ENCODE data around the gene PTK7.

PTK7 gene

DNA sequence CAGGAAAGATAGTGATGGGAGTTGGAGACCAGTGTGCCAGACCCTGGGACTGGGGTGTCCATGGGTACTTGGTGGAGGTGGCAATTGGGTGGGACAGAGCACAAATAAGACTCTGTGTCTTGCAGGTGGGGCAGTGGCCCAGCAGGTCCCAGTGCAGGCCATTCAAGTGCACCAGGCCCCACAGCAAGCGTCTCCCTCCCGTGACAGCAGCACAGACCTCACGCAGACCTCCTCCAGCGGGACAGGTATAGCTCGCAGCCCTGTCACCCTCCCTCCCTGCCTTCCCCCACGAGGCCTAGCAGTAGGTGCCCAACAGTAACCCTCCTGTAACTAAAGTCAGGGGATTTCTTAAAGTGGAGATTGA lies 100.3 kb downstream of the PTK7 start:
- peaks cover 51% of the 10 kb centered on the region for H3K36me3 ChIP-seq (ENCODE audit: low read depth)
- no peak for ATAC-seq (ENCODE audit: low read depth)
- no peak for DNase-seq (ENCODE audit: low spot score)
- H3K4me3 ChIP-seq (ENCODE audit: severe bottlenecking), result no peak overlapping the region
- TF ChIP-seq, protein P1, sequence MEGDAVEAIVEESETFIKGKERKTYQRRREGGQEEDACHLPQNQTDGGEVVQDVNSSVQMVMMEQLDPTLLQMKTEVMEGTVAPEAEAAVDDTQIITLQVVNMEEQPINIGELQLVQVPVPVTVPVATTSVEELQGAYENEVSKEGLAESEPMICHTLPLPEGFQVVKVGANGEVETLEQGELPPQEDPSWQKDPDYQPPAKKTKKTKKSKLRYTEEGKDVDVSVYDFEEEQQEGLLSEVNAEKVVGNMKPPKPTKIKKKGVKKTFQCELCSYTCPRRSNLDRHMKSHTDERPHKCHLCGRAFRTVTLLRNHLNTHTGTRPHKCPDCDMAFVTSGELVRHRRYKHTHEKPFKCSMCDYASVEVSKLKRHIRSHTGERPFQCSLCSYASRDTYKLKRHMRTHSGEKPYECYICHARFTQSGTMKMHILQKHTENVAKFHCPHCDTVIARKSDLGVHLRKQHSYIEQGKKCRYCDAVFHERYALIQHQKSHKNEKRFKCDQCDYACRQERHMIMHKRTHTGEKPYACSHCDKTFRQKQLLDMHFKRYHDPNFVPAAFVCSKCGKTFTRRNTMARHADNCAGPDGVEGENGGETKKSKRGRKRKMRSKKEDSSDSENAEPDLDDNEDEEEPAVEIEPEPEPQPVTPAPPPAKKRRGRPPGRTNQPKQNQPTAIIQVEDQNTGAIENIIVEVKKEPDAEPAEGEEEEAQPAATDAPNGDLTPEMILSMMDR (IDR thresholded peaks at IDR 0.05; ENCODE audit: poor library complexity, severe bottlenecking), result no peak
- H3K4me1 ChIP-seq (ENCODE audit: insufficient read depth, poor library complexity, severe bottlenecking), result peaks cover 16% of the 10 kb centered on the region
- no peaks in the 10 kb centered on the region for H3K9me3 ChIP-seq (ENCODE audit: severe bottlenecking)
- H3K27ac ChIP-seq (ENCODE audit: poor library complexity, severe bottlenecking), result no peak overlapping the region
- H3K27me3 ChIP-seq (ENCODE audit: insufficient read depth, poor library complexity, severe bottlenecking), result no peaks in the 10 kb centered on the region

DNA sequence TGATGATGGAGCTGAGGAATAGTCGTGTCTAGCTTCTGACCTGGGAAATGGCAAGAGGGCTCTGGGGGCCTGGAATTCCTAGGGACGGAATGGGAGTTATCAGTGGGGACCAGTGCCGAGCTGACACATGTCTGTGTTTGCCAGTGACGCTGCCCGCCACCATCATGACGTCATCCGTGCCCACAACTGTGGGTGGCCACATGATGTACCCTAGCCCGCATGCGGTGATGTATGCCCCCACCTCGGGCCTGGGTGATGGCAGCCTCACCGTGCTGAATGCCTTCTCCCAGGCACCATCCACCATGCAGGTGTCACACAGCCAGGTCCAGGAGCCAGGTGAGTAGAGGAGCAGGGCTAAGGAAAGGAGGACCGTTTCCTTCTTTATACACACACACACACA lies 102.0 kb downstream of the PTK7 start:
- Histone ChIP-seq H3K4me3 (ENCODE audit: severe bottlenecking) (no peak overlapping the region), H3K4me1 (ENCODE audit: insufficient read depth, poor library complexity, severe bottlenecking) (peaks cover 20% of the 10 kb centered on the region), H3K36me3 (ENCODE audit: low read depth) (peaks cover 51% of the 10 kb centered on the region), H3K27me3 (ENCODE audit: insufficient read depth, poor library complexity, severe bottlenecking) (no peaks in the 10 kb centered on the region), H3K9me3 (ENCODE audit: severe bottlenecking) (no peaks in the 10 kb centered on the region), H3K27ac (ENCODE audit: poor library complexity, severe bottlenecking) (no peak overlapping the region)
- no peak for ATAC-seq (ENCODE audit: low read depth)
- DNase-seq (ENCODE audit: low spot score), result no peak
- TF ChIP-seq, protein P1 (IDR thresholded peaks at IDR 0.05; ENCODE audit: poor library complexity, severe bottlenecking), result no peak

DNA sequence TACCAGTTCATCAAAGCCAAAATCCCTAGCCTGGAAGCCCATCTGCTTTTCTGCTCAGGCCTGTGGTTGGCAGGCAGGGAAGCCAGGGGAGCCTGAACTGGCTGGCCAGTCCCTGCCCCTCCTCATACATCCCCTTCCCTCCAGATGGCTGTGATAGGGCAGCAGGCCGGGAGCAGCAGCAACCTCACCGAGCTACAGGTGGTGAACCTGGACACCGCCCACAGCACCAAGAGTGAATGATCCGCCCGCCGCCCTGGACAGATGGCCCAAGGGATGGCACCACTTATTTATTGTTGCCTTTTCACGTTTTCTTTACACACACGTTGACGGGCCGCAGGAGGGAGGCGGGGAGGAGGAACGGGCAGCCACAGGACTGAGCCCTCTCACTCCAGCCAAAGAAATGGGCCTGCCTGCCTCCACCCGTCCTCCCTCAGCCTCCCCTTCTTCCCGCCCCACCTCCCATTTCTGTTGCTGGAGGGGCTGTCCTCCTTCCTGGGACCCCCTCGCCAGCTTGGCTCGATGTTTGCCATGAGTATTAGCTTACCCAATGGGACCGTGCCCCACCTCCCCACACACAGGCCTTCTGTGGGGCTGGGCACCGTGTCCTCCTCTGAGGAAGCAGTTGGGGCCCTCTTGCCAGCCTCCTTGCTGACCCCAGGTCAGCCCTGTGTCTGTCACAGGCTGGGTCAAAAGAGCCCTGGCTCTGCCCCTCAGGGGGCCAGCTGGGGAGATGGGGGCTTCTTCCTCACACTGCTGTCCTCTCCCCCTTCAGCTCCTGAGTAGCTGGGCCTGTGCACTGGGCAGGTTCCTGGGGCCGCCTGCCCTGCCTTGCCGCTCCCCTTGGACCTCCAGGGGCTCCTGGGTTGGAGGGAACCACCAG lies 103.1 kb downstream of the PTK7 start:
- ATAC-seq (ENCODE audit: low read depth), result no peak
- peaks cover 12% of the 10 kb centered on the region for H3K4me1 ChIP-seq (ENCODE audit: insufficient read depth, poor library complexity, severe bottlenecking)
- no peak overlapping the region for H3K4me3 ChIP-seq (ENCODE audit: severe bottlenecking)
- H3K9me3 ChIP-seq (ENCODE audit: severe bottlenecking), result no peaks in the 10 kb centered on the region
- TF ChIP-seq, protein P1 (IDR thresholded peaks at IDR 0.05; ENCODE audit: poor library complexity, severe bottlenecking), result no peak
- no peaks in the 10 kb centered on the region for H3K27me3 ChIP-seq (ENCODE audit: insufficient read depth, poor library complexity, severe bottlenecking)
- peaks cover 47% of the 10 kb centered on the region for H3K36me3 ChIP-seq (ENCODE audit: low read depth)
- no peak overlapping the region for H3K27ac ChIP-seq (ENCODE audit: poor library complexity, severe bottlenecking)
- no peak for DNase-seq (ENCODE audit: low spot score)

DNA sequence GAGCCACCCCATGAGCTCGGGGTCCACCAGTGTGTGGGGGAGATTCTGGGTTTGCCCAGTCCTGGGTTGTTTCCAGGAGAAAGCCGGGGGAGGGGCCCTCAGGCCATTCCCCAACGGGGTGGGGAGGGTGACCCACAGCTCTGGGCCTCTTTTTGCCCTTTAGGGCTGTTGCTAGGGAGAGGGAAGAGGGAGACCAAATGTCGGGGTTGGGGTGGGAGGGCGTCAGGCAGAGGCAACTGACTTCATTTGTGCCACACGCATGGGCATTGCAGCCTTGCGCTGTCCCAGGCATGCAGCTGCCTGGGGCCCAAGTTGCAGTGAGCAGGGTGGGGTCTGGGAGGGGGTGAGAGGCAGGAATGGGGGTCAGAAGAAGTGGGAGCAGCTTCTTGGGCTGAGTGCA lies 103.9 kb downstream of the PTK7 start:
- DNase-seq (ENCODE audit: low spot score), result no peak
- TF ChIP-seq, protein P1 (IDR thresholded peaks at IDR 0.05; ENCODE audit: poor library complexity, severe bottlenecking), result no peak

DNA sequence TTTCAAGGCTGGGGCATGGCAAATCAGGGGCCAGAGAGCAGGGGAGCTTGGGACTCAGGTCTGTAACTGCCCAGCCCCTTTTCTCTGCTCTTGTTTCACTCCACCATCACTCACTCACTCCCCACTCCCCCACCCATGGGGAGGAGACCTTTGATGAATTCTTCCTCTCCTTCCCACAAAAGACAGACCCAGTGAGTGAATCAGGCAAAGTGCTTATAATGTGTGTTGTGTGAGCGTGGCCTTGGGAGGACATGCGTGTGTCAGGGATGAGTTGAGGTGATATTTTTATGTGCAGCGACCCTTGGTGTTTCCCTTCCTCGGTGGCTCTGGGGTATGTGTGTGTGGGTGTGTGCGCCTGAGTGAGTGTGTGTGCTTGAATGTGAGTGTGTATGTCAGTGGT lies 104.9 kb downstream of the PTK7 start:
- Histone ChIP-seq H3K27me3 (ENCODE audit: insufficient read depth, poor library complexity, severe bottlenecking) (no peaks in the 10 kb centered on the region), H3K36me3 (ENCODE audit: low read depth) (peaks cover 42% of the 10 kb centered on the region), H3K4me3 (ENCODE audit: severe bottlenecking) (no peak overlapping the region), H3K9me3 (ENCODE audit: severe bottlenecking) (no peaks in the 10 kb centered on the region), H3K27ac (ENCODE audit: poor library complexity, severe bottlenecking) (peak overlapping the region; percentile 54), H3K4me1 (ENCODE audit: insufficient read depth, poor library complexity, severe bottlenecking) (peaks cover 5% of the 10 kb centered on the region)
- ATAC-seq (ENCODE audit: low read depth), result no peak
- TF ChIP-seq, protein P1 (IDR thresholded peaks at IDR 0.05; ENCODE audit: poor library complexity, severe bottlenecking), result no peak
- no peak for DNase-seq (ENCODE audit: low spot score)

More for the DNA sequence above, 103.9 kb downstream of the PTK7 start:
- Histone ChIP-seq H3K9me3 (ENCODE audit: severe bottlenecking) (no peaks in the 10 kb centered on the region), H3K4me3 (ENCODE audit: severe bottlenecking) (no peak overlapping the region), H3K27ac (ENCODE audit: poor library complexity, severe bottlenecking) (no peak overlapping the region), H3K4me1 (ENCODE audit: insufficient read depth, poor library complexity, severe bottlenecking) (peaks cover 7% of the 10 kb centered on the region), H3K36me3 (ENCODE audit: low read depth) (peaks cover 46% of the 10 kb centered on the region), H3K27me3 (ENCODE audit: insufficient read depth, poor library complexity, severe bottlenecking) (no peaks in the 10 kb centered on the region)
- ATAC-seq (ENCODE audit: low read depth), result no peak; the same call in 2 of the 3 replicates

All from RWPE2 (cell line).